K562 (cell line): ENCODE measurements around the gene ARMC12. TPM values are rescaled to one million over a fixed set of nuclear protein-coding genes. Genes with fewer than 3 reads are reported as not detected.

Source experiments
- ARID1B ChIP-seq: fragments of 450-650 bp; IDR thresholded peaks from 2 replicates; pipeline ENCODE4 v1.6.1; 2016; ENCODE audit warnings: antibody characterized with exemption, mild to moderate bottlenecking, inconsistent platforms
- CHD1 ChIP-seq: fragments of 200-600 bp; sonication (generic); IDR thresholded peaks from one replicate; pipeline ENCODE4 v1.6.1; 2012; ENCODE audit warnings: mild to moderate bottlenecking, moderate library complexity, low read length, inconsistent platforms
- EGR1 ChIP-seq: fragments of 450-650 bp; conservative IDR thresholded peaks from 2 replicates; pipeline ENCODE4 v1.6.1; 2017; ENCODE audit warnings: mild to moderate bottlenecking
- FOXK2 ChIP-seq, 2 experiments: fragments of 450-650 bp; IDR thresholded peaks in 1 of 2; conservative IDR thresholded peaks in 1 of 2; 2 replicates each; pipeline ENCODE4 v1.6.1; 2016; ENCODE audit warnings: low read depth in 2 of 2, mild to moderate bottlenecking in 1 of 2
- KAT7 ChIP-seq: sonication (generic); formaldehyde crosslinking; IDR thresholded peaks from 2 replicates; pipeline ENCODE4 v1.8.0; 2022; ENCODE audit warnings: missing genetic modification reagents, mild to moderate bottlenecking, borderline replicate concordance
- MTA3 ChIP-seq: fragments of 450-650 bp; formaldehyde crosslinking; IDR thresholded peaks from 2 replicates; pipeline ENCODE4 v1.6.1; 2017; ENCODE audit warnings: mild to moderate bottlenecking, borderline replicate concordance
- MXI1 ChIP-seq: IDR thresholded peaks from 2 replicates; pipeline ENCODE4 v1.6.1; 2011; ENCODE audit warnings: low read depth, mild to moderate bottlenecking, improper control_type of control experiment, low read length
- TEAD4 ChIP-seq, 2 experiments: sonication (generic) in 1 of 2; formaldehyde crosslinking in 1 of 2; IDR thresholded peaks; 2 replicates each; pipeline versions ENCODE4 v1.6.1 to v1.8.0; 2012 to 2022; ENCODE audit warnings: borderline replicate concordance in 1 of 2, inconsistent platforms in 1 of 2, low read length in 1 of 2, mild to moderate bottlenecking in 1 of 2, missing genetic modification reagents in 1 of 2
- polyA plus RNA-seq, 8 experiments: library from polyadenylated mRNA; depleted of rRNA in 4 of 8; stranded (reverse) in 5 of 8; unstranded in 3 of 8; fragments of >200 nt; fragmentation: Nextera tagmentation in 2 of 8; fragmentation: Illumina TruSeq in 1 of 8; extraction: Ambion mirVana in 2 of 8; extraction: Trizol in 1 of 8; gene quantifications; 2 replicates each; pipeline versions ENCODE4 v1.2.1 to v1.2.3, GENCODE V29; 2011 to 2014; ENCODE audit warnings: inconsistent platforms in 1 of 8, missing spikeins in 1 of 8
- total RNA-seq, 7 experiments: library from RNA; depleted of rRNA in 6 of 7; stranded (reverse); fragments of >200 nt in 6 of 7; fragmentation: Illumina TruSeq in 2 of 7; extraction: Trizol in 2 of 7; gene quantifications; 2 replicates each; pipeline versions ENCODE4 v1.2.1 to v1.2.3, GENCODE V29; 2011 to 2021; ENCODE audit warnings: low replicate concordance in 1 of 7
- TF ChIP-seq, protein P1 (sequence below), 2 experiments: IDR thresholded peaks in 1 of 2; conservative IDR thresholded peaks in 1 of 2; 2 replicates each; pipeline ENCODE4 v1.6.1; 2016; ENCODE audit warnings: low read depth in 2 of 2, mild to moderate bottlenecking in 1 of 2, missing compliant biosample characterization in 1 of 2, missing genetic modification characterization in 1 of 2, moderate library complexity in 1 of 2
- TF ChIP-seq, protein P2 (sequence below): fragments of 250-450 bp; sonication (Bioruptor Pico); IDR thresholded peaks from 2 replicates; pipeline ENCODE4 v1.4.0; 2020
- TF ChIP-seq, protein P3 (sequence below): sonication (generic); formaldehyde crosslinking; IDR thresholded peaks from 2 replicates; pipeline ENCODE4 v1.8.0; 2022; ENCODE audit warnings: mild to moderate bottlenecking, missing genetic modification reagents
- TF ChIP-seq, protein P4 (sequence below), 2 experiments: IDR thresholded peaks; 2 replicates each; pipeline ENCODE4 v1.6.1; 2012; ENCODE audit warnings: improper control_type of control experiment in 2 of 2, low read depth in 2 of 2, low read length in 2 of 2, borderline replicate concordance in 1 of 2

ARMC12 gene
- total and polyA plus RNA-seq, 9 of the 15 experiments (the other 6 are each of a cell fraction or from before 2014, with no cell fraction given), result 0.09 to 0.58 (median 0.31) TPM; not detected in 3

DNA sequence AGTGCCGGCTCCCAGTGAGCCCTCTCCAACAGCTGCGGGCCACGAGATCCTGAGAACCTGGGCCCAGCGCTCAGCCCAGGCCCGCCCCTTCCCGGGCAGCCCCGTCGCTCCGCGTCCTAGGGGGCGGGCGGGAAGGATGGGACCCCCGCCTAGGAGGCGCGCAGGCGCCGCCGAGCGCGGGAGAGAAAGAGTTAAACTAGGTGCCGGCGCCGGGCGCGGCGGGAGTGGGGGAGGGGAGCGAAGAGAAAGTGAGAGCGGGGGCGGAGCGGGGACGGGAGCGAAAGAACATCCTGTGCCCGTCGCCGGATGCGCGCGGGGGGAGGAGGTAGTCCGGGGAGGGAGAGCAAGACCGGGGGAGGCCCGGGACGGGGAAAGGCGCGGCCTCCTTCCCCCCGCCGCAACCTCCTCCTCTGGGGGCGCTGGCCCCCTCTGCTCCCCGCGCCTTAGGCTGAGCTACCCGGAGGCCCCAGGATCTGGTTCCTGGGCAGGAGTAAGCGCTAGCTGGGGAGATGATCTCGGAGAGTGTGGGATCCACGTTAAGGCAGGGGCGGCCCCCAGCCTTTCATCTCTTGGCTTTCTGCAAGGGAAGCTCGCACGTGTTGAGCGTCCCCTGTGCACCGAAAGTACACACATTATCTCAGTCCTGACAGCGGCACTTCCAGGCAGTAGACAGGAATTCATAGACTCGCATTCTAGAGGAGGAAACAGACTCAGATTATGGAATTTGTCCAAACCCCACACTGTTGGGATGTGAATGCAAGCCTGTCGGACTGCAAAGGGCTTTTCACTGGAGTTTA is 4.9 kb upstream of the ARMC12 start (continued):
- TF ChIP-seq, protein P1, sequence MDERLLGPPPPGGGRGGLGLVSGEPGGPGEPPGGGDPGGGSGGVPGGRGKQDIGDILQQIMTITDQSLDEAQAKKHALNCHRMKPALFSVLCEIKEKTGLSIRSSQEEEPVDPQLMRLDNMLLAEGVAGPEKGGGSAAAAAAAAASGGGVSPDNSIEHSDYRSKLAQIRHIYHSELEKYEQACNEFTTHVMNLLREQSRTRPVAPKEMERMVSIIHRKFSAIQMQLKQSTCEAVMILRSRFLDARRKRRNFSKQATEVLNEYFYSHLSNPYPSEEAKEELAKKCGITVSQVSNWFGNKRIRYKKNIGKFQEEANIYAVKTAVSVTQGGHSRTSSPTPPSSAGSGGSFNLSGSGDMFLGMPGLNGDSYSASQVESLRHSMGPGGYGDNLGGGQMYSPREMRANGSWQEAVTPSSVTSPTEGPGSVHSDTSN (CRISPR knock-in tag; IDR thresholded peaks at IDR 0.05; ENCODE audit: low read depth), result no peak
- TF ChIP-seq, protein P1 (tag; conservative IDR thresholded peaks at IDR 0.05; ENCODE audit: low read depth), result no peak
- TF ChIP-seq CHD1, result no peak
- 0 out of 2 replicates have a peak, but pooled peaks have one; percentile 82 for TF ChIP-seq KAT7 (CRISPR knock-in tag)
- TF ChIP-seq MXI1, result peak; percentile 60; the same call in 1 of the 2 replicates
- TF ChIP-seq FOXK2 (conservative IDR thresholded peaks at IDR 0.05 in 1 of 2, IDR thresholded peaks at IDR 0.05 in 1 of 2; ENCODE audit: low read depth in 2 of 2), result peak; percentile 57 to 69; a peak in 2 of 4 replicates
- TF ChIP-seq, protein P2, sequence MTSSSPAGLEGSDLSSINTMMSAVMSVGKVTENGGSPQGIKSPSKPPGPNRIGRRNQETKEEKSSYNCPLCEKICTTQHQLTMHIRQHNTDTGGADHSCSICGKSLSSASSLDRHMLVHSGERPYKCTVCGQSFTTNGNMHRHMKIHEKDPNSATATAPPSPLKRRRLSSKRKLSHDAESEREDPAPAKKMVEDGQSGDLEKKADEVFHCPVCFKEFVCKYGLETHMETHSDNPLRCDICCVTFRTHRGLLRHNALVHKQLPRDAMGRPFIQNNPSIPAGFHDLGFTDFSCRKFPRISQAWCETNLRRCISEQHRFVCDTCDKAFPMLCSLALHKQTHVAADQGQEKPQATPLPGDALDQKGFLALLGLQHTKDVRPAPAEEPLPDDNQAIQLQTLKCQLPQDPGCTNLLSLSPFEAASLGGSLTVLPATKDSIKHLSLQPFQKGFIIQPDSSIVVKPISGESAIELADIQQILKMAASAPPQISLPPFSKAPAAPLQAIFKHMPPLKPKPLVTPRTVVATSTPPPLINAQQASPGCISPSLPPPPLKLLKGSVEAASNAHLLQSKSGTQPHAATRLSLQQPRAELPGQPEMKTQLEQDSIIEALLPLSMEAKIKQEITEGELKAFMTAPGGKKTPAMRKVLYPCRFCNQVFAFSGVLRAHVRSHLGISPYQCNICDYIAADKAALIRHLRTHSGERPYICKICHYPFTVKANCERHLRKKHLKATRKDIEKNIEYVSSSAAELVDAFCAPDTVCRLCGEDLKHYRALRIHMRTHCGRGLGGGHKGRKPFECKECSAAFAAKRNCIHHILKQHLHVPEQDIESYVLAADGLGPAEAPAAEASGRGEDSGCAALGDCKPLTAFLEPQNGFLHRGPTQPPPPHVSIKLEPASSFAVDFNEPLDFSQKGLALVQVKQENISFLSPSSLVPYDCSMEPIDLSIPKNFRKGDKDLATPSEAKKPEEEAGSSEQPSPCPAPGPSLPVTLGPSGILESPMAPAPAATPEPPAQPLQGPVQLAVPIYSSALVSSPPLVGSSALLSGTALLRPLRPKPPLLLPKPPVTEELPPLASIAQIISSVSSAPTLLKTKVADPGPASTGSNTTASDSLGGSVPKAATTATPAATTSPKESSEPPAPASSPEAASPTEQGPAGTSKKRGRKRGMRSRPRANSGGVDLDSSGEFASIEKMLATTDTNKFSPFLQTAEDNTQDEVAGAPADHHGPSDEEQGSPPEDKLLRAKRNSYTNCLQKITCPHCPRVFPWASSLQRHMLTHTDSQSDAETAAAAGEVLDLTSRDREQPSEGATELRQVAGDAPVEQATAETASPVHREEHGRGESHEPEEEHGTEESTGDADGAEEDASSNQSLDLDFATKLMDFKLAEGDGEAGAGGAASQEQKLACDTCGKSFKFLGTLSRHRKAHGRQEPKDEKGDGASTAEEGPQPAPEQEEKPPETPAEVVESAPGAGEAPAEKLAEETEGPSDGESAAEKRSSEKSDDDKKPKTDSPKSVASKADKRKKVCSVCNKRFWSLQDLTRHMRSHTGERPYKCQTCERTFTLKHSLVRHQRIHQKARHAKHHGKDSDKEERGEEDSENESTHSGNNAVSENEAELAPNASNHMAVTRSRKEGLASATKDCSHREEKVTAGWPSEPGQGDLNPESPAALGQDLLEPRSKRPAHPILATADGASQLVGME (CRISPR knock-in tag), result no peak; the same call in 1 of the 2 replicates
- TF ChIP-seq TEAD4 (IDR thresholded peaks at IDR 0.05; ENCODE audit: low read length), result peak; percentile 11; the same call in 1 of the 2 replicates
- TF ChIP-seq TEAD4 (CRISPR knock-in tag; IDR thresholded peaks at IDR 0.05; ENCODE audit: borderline replicate concordance), result no peak
- peak; percentile 99 for TF ChIP-seq EGR1
- TF ChIP-seq ARID1B, result peak; percentile 80
- TF ChIP-seq, protein P3, sequence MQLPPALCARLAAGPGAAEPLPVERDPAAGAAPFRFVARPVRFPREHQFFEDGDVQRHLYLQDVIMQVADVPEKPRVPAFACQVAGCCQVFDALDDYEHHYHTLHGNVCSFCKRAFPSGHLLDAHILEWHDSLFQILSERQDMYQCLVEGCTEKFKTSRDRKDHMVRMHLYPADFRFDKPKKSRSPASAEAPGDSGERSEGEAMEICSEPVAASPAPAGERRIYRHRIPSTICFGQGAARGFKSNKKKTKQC (CRISPR knock-in tag), result peak; percentile 25; the same call in 1 of the 2 replicates
- peak; percentile 71 for TF ChIP-seq MTA3
- TF ChIP-seq, protein P4, sequence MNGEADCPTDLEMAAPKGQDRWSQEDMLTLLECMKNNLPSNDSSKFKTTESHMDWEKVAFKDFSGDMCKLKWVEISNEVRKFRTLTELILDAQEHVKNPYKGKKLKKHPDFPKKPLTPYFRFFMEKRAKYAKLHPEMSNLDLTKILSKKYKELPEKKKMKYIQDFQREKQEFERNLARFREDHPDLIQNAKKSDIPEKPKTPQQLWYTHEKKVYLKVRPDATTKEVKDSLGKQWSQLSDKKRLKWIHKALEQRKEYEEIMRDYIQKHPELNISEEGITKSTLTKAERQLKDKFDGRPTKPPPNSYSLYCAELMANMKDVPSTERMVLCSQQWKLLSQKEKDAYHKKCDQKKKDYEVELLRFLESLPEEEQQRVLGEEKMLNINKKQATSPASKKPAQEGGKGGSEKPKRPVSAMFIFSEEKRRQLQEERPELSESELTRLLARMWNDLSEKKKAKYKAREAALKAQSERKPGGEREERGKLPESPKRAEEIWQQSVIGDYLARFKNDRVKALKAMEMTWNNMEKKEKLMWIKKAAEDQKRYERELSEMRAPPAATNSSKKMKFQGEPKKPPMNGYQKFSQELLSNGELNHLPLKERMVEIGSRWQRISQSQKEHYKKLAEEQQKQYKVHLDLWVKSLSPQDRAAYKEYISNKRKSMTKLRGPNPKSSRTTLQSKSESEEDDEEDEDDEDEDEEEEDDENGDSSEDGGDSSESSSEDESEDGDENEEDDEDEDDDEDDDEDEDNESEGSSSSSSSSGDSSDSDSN (IDR thresholded peaks at IDR 0.05; ENCODE audit: borderline replicate concordance in 1 of 2, low read depth in 2 of 2, low read length in 2 of 2), result peak in 1 of 2 experiments; percentile 26; a peak in 2 of 4 replicates
